HL-60 (cell line): ENCODE results near the gene GALNT15.

ENCODE experiments used
- DNase-seq, 2 experiments: peaks; one replicate each; pipeline ENCODE4 v3.0.0-alpha.2; 2010 to 2020; ENCODE audit warnings: low read depth in 1 of 2, low spot score in 1 of 2
- H3K27ac ChIP-seq: fragments of 250-450 bp; sonication (Bioruptor Pico); replicated peaks from 2 replicates; pipeline ENCODE4 v1.5.1; 2020; ENCODE audit warnings: mild to moderate bottlenecking, moderate library complexity
- H3K27me3 ChIP-seq: fragments of 250-450 bp; sonication (Bioruptor Pico); 2 replicates; pipeline ENCODE4 v1.5.1; 2021; ENCODE audit warnings: mild to moderate bottlenecking, moderate library complexity; ENCODE audit not compliant: insufficient read depth, poor library complexity, severe bottlenecking
- H3K4me3 ChIP-seq: replicated peaks from 2 replicates; pipeline ENCODE4 v1.5.1; 2011; ENCODE audit warnings: mild to moderate bottlenecking, control low read depth, low read length; ENCODE audit not compliant: insufficient read depth
- GABPA ChIP-seq: IDR thresholded peaks from 2 replicates; pipeline ENCODE4 v1.6.1; 2012; ENCODE audit warnings: low read depth
- POLR2AphosphoS5 ChIP-seq: IDR thresholded peaks from 2 replicates; pipeline ENCODE4 v1.6.1; 2012; ENCODE audit warnings: low read depth
- SPI1 ChIP-seq: IDR thresholded peaks from 2 replicates; pipeline ENCODE4 v1.6.1; 2012; ENCODE audit warnings: low read depth, mild to moderate bottlenecking, borderline replicate concordance
- TF ChIP-seq, protein P1 (sequence below): IDR thresholded peaks from one replicate; pipeline ENCODE4 v1.5.1; 2011; ENCODE audit warnings: low read length, control low read depth, inconsistent platforms; ENCODE audit not compliant: insufficient read depth
- TF ChIP-seq, protein P2 (sequence below): IDR thresholded peaks from 2 replicates; pipeline ENCODE4 v1.6.1; 2012; ENCODE audit warnings: low read depth; ENCODE audit not compliant: insufficient replicate concordance

Gene GALNT15

DNA sequence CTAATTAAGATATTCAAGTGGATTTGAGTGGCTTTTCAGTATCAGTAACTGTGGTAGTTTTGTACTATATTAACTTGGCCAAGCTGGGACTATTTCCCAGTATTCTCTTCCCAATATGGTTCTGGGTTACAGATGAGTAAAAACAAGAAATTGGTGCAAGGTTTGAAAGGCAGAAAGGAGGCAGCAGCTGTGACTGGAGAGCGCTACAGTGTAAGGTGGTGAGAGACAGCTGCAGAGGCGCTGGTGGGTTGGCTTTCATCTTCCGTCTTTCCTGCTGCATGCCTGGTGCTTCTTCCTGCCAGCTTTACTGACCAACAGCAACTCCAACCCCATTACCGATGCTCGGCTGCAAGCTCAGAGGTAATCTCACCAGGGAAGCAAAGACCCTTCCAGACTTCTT, 80.4 kb downstream of the GALNT15 start:
- H3K27ac ChIP-seq, result peak overlapping the region; percentile 78
- DNase-seq, result no peak
- H3K27me3 ChIP-seq, result no peaks in the 10 kb centered on the region
- TF ChIP-seq SPI1, result no peak
- TF ChIP-seq, protein P1, sequence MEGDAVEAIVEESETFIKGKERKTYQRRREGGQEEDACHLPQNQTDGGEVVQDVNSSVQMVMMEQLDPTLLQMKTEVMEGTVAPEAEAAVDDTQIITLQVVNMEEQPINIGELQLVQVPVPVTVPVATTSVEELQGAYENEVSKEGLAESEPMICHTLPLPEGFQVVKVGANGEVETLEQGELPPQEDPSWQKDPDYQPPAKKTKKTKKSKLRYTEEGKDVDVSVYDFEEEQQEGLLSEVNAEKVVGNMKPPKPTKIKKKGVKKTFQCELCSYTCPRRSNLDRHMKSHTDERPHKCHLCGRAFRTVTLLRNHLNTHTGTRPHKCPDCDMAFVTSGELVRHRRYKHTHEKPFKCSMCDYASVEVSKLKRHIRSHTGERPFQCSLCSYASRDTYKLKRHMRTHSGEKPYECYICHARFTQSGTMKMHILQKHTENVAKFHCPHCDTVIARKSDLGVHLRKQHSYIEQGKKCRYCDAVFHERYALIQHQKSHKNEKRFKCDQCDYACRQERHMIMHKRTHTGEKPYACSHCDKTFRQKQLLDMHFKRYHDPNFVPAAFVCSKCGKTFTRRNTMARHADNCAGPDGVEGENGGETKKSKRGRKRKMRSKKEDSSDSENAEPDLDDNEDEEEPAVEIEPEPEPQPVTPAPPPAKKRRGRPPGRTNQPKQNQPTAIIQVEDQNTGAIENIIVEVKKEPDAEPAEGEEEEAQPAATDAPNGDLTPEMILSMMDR, result no peak
- TF ChIP-seq GABPA, result no peak
- TF ChIP-seq, protein P2, sequence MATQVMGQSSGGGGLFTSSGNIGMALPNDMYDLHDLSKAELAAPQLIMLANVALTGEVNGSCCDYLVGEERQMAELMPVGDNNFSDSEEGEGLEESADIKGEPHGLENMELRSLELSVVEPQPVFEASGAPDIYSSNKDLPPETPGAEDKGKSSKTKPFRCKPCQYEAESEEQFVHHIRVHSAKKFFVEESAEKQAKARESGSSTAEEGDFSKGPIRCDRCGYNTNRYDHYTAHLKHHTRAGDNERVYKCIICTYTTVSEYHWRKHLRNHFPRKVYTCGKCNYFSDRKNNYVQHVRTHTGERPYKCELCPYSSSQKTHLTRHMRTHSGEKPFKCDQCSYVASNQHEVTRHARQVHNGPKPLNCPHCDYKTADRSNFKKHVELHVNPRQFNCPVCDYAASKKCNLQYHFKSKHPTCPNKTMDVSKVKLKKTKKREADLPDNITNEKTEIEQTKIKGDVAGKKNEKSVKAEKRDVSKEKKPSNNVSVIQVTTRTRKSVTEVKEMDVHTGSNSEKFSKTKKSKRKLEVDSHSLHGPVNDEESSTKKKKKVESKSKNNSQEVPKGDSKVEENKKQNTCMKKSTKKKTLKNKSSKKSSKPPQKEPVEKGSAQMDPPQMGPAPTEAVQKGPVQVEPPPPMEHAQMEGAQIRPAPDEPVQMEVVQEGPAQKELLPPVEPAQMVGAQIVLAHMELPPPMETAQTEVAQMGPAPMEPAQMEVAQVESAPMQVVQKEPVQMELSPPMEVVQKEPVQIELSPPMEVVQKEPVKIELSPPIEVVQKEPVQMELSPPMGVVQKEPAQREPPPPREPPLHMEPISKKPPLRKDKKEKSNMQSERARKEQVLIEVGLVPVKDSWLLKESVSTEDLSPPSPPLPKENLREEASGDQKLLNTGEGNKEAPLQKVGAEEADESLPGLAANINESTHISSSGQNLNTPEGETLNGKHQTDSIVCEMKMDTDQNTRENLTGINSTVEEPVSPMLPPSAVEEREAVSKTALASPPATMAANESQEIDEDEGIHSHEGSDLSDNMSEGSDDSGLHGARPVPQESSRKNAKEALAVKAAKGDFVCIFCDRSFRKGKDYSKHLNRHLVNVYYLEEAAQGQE, result no peak
- no peak for TF ChIP-seq POLR2AphosphoS5
- no peak overlapping the region for H3K4me3 ChIP-seq

DNA sequence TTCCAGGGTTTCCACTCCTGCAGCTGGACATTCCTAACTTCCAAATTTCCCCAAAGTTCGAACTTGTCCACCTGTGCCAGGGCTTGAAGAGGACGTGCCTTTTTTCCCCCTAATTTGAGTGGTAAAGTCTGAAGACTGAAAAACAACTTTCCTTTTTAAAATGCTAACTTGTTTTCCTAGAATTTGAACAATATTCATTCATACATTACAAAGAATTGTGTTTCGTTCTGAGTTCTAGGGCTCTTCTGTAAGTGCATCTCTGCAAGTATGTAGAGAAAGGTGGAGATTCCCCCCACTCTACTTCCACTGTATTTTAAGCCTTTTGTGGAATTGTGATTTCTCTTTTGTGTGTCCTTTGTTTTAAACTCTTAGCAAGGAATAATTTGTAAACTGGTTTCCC, 80.8 kb downstream of the GALNT15 start:
- no peak overlapping the region for H3K4me3 ChIP-seq
- TF ChIP-seq GABPA (no peak), SPI1 (no peak), POLR2AphosphoS5 (no peak)
- TF ChIP-seq, protein P1, result no peak
- TF ChIP-seq, protein P2, result no peak
- H3K27me3 ChIP-seq, result no peaks in the 10 kb centered on the region
- DNase-seq, result no peak
- H3K27ac ChIP-seq, result peak overlapping the region; percentile 78

DNA sequence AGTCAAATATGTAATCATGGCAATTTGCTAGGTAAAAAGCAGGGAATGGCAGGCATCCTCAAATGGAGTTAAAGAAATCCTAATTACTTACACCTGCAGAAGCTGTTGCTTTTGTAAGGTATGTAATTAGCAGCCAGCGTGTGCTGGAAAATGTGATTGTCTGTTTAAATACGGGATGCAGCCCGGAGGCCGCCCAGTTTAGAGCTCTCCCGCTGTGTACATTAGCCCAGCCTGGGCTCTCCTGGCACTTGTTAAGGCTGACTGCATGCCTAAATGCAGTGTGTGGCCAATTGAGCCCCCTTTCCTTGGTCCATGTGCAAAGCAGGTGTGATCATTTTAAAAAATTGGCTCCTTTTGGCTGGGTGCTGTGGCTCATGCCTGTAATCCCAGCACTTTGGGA, 81.2 kb downstream of the GALNT15 start:
- no peak for DNase-seq
- Histone ChIP-seq H3K27me3 (no peaks in the 10 kb centered on the region), H3K4me3 (no peak overlapping the region), H3K27ac (0 out of 2 replicates have a peak overlapping the region, but pooled peaks have one; percentile 78)
- TF ChIP-seq, protein P2, result no peak
- TF ChIP-seq, protein P1, result no peak
